C4-2B (cell line): ENCODE results near the gene GABRA5.

Source experiments
- H3K27ac ChIP-seq: fragments of 450-650 bp; 2 replicates; pipeline ENCODE4 v1.5.1; 2017
- CTCF ChIP-seq: fragments of 450-650 bp; conservative IDR thresholded peaks from 2 replicates; pipeline ENCODE4 v1.5.1; 2017; ENCODE audit warnings: mild to moderate bottlenecking
- ZFX ChIP-seq: fragments of 450-650 bp; IDR thresholded peaks from 2 replicates; pipeline ENCODE4 v1.6.1; 2017

Gene GABRA5

GRCh38 chr15:26970712-26971210 is 103.9 kb downstream of the GABRA5 start, which contains the start of gene GABRG3:
GABRG3 (plus strand) TSS chr15:26971181.
- TF ChIP-seq CTCF (no peak), ZFX (no peak)
- H3K27ac ChIP-seq, result peak within 1 kb of the TSS; percentile 24

- peak overlapping the region; percentile 24 for H3K27ac ChIP-seq
- TF ChIP-seq ZFX (peak; percentile 15; the same call in 1 of the 2 replicates), CTCF (peak; percentile 23)
Observed at GRCh38 chr15:26971271-26972018, 104.6 kb downstream of the GABRA5 start.

DNA sequence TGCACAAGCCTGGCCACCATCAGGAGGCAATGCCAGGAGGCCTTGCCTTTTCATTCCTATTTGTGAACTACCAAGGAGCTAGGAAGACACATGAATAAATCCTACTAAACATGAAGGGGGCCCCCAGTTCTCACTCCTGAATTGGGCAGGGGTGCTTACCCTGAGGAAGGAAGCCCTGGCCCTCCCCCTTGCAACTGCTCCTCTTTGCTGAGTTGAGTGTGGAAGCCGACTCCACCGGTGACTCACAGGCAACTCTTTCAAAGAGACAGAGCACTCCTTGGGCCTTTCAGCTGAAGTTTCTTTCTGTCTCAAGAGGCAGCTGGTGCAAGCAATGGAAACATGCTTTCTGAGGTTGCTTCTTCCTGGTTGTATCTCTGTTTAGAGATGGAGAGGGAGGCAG is 105.8 kb downstream of the GABRA5 start:
- no peak overlapping the region for H3K27ac ChIP-seq
- no peak for TF ChIP-seq ZFX
- TF ChIP-seq CTCF, result no peak

DNA sequence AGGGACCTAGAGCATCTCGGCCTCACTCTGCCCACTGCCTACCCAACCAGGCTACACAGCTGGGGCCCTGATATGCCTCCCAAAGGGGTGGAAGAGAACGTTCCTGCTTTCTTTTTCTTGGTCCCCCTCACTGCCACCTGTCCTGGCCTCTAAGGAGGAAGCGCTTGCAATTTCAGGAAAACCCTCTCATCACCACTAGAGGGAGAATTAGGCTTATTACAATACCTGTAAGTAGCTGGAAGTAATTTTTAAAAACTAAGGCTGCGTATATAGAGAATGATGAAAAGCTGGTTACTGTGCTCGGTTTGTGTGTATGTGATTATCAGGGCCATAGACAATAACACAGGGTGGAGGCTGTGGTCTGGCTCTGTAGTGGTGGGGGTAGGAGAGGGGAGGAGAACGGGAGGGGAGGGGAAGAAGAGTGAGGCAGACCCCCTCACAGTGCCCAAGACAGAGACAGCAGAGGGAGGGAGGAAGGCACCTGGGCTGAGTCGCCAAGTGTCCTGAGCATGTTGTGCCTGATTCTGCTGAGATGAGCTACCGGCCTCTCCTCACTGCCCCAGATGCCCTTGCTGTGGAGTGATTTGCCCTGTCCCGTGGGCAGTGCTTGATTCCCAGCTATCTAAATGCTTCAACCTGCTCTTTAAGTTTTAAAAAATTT is 107.4 kb downstream of the GABRA5 start:
- peak; percentile 82 for TF ChIP-seq CTCF
- no peak for TF ChIP-seq ZFX
- H3K27ac ChIP-seq, result no peak overlapping the region

GRCh38 chr15:26981492-26981891 is 114.6 kb downstream of the GABRA5 start:
- TF ChIP-seq CTCF, result no peak
- no peak for TF ChIP-seq ZFX
- no peak overlapping the region for H3K27ac ChIP-seq

- H3K27ac ChIP-seq, result no peak overlapping the region
- TF ChIP-seq CTCF (peak; percentile 73), ZFX (no peak)
Observed at GRCh38 chr15:26983822-26984221, 117.0 kb downstream of the GABRA5 start.

- no peak for TF ChIP-seq CTCF
- no peak for TF ChIP-seq ZFX
- no peak overlapping the region for H3K27ac ChIP-seq
Observed at GRCh38 chr15:26985050-26985449, 118.2 kb downstream of the GABRA5 start.
